ENCODE measurements around the gene ZGLP1. TPM values are rescaled to one million over a fixed set of nuclear protein-coding genes. Genes with fewer than 3 reads are reported as not detected.

Gene ZGLP1
- total RNA-seq, 4 donors from 2014 or later = 0.80 to 3.1 TPM; not detected in 2

DNA sequence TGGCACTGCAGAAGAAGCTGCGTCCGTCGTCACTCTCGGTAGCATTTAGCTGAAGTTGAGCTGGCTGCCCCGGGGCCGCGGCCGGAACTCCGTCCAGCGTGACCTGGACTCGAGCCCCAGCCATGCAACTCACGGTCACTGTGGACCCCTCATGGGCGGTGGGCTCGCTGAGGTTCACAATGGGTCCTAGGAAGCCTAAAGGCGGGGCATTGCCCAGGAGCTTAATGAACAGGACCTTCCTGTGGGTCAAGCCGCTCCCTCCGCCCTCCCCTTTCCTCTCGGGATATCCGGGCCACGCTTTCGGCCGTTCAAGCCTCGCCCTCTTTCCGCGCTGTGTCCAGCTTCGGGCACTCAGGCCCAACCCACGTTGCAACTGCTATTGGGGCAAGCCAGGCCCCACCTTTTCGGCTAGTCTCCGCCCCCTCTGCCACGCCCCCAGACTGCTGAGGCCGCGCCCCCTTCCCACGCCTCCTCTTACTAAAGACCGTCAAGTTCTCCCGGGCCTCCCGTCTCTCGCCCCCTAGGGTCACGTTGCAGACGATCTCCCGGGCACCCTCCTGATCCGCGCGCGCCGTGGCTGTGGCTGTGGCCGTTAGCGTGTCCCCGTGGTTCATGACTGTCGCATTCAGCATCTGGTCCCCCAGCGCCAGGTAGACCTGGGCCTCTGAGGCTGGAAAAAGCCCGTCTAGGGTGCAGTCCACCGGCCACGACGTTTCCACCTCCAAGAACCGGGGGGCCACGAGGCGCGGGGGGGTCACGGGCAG, 25.2 kb upstream of the ZGLP1 start:
- Histone ChIP-seq H3K36me3 (peaks cover 0 to 9% of the 10 kb centered on the region in 2 donors), H3K4me1 (peaks cover 18 to 23% of the 10 kb centered on the region in 2 donors), H3K27me3 (no peaks in the 10 kb centered on the region), H3K27ac (peak overlapping the region; percentile 90 to 98 (median 95)), H3K9me3 (no peaks in the 10 kb centered on the region), H3K4me3 (peak overlapping the region; percentile 69 to 96 (median 88))
- TF ChIP-seq, protein P1, sequence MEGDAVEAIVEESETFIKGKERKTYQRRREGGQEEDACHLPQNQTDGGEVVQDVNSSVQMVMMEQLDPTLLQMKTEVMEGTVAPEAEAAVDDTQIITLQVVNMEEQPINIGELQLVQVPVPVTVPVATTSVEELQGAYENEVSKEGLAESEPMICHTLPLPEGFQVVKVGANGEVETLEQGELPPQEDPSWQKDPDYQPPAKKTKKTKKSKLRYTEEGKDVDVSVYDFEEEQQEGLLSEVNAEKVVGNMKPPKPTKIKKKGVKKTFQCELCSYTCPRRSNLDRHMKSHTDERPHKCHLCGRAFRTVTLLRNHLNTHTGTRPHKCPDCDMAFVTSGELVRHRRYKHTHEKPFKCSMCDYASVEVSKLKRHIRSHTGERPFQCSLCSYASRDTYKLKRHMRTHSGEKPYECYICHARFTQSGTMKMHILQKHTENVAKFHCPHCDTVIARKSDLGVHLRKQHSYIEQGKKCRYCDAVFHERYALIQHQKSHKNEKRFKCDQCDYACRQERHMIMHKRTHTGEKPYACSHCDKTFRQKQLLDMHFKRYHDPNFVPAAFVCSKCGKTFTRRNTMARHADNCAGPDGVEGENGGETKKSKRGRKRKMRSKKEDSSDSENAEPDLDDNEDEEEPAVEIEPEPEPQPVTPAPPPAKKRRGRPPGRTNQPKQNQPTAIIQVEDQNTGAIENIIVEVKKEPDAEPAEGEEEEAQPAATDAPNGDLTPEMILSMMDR (IDR thresholded peaks at IDR 0.05 in 4 of 5, conservative IDR thresholded peaks at IDR 0.05 in 1 of 5) = peak in 1 of 5 experiments; percentile 19
- peak; percentile 65 for TF ChIP-seq POLR2A (IDR thresholded peaks at IDR 0.05)
- ATAC-seq = peak; percentile 83 to 87
- intact Hi-C loops (cut with DNase I; ENCODE audit: low total_unique reads) (loop anchor here (5.0 to 10.0 kb wide), 3 partner anchors 62 to 500 kb away; partner anchors contain the start of genes EIF3G, ICAM1, P2RY11 and PIN1), in situ Hi-C loops (cut with MboI; ENCODE audit: low sequenced_read_pairs in 4 of 4) (no loop called here)
- peak; percentile 93 to 94 for DNase-seq

DNA sequence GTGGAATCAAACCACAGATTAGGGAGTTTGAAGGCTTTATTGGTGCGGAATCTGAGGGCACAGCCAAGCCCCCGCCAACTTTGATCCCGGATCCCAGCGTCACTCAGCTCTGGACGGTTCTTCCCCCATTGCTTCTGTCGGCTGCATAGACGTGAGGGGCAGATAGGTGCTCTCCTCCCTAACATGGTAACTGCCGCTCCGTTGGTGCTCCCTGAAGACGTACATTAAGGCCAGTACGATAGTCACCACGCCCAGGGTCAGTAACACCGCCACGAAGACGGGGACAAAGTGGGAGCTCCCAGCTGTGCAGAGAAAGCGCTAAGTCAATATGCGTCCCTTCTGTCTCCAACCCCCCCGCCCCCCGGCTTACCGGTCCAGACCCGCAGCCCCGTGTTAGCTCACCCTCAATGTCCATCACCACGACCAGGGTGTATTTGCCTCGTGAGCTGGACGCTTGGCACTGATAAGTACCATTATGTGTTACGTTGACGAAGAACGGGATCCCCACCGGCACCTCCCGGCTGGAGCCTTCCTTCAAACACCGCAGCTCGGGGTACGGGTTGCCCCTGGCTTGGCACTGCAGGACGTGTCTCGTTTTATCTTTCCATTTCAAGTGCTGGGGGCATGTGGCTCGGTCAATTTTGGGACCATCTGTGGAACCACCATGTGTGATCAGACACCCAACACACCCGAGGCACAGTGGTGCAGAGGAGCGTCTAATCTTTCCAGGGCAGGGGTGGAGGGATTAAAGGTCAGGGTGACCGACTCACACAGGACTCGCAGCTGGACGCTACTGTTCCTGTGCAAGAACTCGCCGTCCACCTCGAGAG, 24.4 kb upstream of the ZGLP1 start:
- in situ Hi-C loops (cut with MboI; ENCODE audit: low sequenced_read_pairs in 4 of 4) = no loop called here

DNA sequence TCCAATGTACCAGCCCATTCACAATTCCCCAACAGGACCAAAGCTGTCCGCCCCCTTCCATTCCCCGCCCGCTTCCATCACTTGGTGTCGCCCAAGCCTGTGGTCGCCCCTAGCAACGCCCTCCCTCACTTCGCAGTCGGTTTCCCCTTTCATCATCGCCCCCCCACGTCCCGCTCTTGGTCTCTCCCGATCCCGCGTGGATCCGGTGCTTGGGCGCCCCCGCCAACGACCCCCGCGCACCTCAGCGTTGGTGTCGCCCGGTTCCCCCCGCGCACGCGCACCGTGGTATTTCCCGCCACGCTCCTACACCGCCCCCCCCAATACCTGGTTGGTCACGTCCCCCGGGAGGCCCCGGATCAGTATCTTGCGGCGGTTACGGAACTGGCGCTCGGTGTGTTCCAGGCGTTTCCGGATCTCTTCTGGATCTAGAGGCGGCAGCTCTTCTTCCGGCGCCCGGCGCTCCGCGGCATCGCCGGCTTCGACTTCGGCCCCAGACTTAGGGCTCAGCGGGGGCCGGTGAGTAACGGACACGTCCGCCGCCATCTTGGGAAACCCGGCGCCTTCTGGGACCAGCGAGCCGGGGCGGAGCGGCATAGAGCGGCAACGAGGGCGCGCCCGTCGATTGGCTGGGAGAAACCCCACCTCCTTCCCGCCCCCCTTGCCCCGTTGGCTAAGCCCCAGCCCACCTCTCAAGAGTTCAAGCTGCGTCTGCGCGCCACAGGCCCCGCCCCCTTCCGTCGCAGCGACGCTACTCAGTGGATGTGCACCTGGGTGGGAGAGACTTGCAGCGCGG, 23.5 kb upstream of the ZGLP1 start, which contains the start of gene RAVER1:
Gene RAVER1, minus strand, starts transcription at position 565 of the 793 bp plus-strand sequence. Its CDS starts 22 bp downstream, at position 543.
- Histone ChIP-seq H3K27me3 (no peaks in the 10 kb centered on the region), H3K27ac (peak within 1 kb of the TSS; percentile 90 to 98 (median 95)), H3K9me3 (no peaks in the 10 kb centered on the region), H3K4me1 (peaks cover 18 to 23% of the 10 kb centered on the region in 2 donors), H3K4me3 (peak within 1 kb of the TSS; percentile 69 to 96 (median 88)), H3K36me3 (peaks cover 0 to 25% of the 10 kb centered on the region in 2 donors)
- peak; percentile 97 for DNase-seq
- peak; percentile 90 to 91 for ATAC-seq
- in situ Hi-C loops (cut with MboI; ENCODE audit: low sequenced_read_pairs in 4 of 4) = no loop called here
- TF ChIP-seq, protein P1 (IDR thresholded peaks at IDR 0.05 in 4 of 5, conservative IDR thresholded peaks at IDR 0.05 in 1 of 5) = no peak
- peak; percentile 85 to 94 for TF ChIP-seq POLR2A (IDR thresholded peaks at IDR 0.05)
- intact Hi-C loops (cut with DNase I; ENCODE audit: low total_unique reads) = loop anchor here (1.0 to 10.0 kb wide), 6 partner anchors 18 to 498 kb away; partner anchors contain the start of genes EIF3G, ICAM1, MRPL4 and P2RY11

More for the DNA sequence above, 24.4 kb upstream of the ZGLP1 start:
- ATAC-seq (peak in 1 of 2 donors; percentile 4), DNase-seq (no peak)
- H3K9me3 ChIP-seq = no peaks in the 10 kb centered on the region
- no peaks in the 10 kb centered on the region for H3K27me3 ChIP-seq
- peaks cover 0 to 17% of the 10 kb centered on the region in 2 donors for H3K36me3 ChIP-seq
- no peak for TF ChIP-seq POLR2A (IDR thresholded peaks at IDR 0.05)
- intact Hi-C loops (cut with DNase I; ENCODE audit: low total_unique reads) = loop anchor here (1.0 to 10.0 kb wide), 6 partner anchors 19 to 499 kb away; partner anchors contain the start of genes EIF3G, ICAM1, MRPL4 and P2RY11
- peaks cover 18 to 23% of the 10 kb centered on the region in 2 donors for H3K4me1 ChIP-seq
- peak overlapping the region; percentile 90 to 98 (median 95) for H3K27ac ChIP-seq
- H3K4me3 ChIP-seq = peak overlapping the region; percentile 69 to 96 (median 88)

DNA sequence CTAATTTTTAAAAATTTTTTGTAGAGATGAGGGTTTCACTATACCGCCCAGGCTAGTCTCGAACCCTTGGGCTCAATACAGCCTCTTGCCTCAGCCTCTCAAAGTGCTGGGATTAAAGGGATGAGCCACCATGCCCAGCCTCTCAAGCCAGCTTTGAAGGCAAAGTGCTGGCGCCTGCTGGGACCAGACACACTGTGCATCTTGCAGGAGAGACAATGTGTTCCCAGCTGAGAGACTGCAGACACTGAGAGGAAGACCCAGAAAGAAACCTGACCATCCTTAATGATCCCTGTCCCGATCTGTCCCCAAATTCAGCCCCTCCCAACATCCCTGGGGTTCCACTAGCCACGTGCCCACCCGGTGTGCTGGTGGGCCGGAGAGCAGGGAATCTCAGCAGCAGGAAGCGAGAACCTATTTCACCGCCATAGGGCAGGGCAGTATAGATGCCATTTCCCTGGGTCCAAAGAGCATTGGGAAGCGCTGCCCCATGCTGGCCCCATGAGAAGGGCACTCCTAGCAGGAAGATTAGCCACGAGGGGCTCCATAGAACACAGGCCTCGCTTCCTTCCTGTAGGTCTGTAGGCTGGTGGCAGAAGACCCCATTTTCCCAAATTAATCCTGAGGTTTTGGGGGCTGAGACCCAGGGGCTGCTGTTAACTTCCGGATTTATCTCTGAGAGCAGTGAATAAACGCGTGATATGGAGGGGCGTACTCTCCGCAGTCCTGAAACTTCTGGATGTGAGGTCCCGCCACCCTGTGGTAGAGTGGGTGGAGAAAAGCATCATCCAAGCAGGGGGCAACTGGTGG, 22.7 kb upstream of the ZGLP1 start:
- Histone ChIP-seq H3K9me3 (no peaks in the 10 kb centered on the region), H3K4me1 (peaks cover 18 to 23% of the 10 kb centered on the region in 2 donors), H3K27ac (peak overlapping the region; percentile 90 to 98 (median 95)), H3K36me3 (peaks cover 0 to 33% of the 10 kb centered on the region in 2 donors), H3K27me3 (no peaks in the 10 kb centered on the region), H3K4me3 (peak overlapping the region; percentile 69 to 96 (median 88))
- TF ChIP-seq POLR2A (IDR thresholded peaks at IDR 0.05) = no peak
- TF ChIP-seq, protein P1 (IDR thresholded peaks at IDR 0.05 in 4 of 5, conservative IDR thresholded peaks at IDR 0.05 in 1 of 5) = peak in 1 of 5 experiments; percentile 7
- intact Hi-C loops (cut with DNase I; ENCODE audit: low total_unique reads) (loop anchor here (5.0 to 10.0 kb wide), 3 partner anchors 60 to 498 kb away; partner anchors contain the start of genes EIF3G, ICAM1, P2RY11 and PIN1), in situ Hi-C loops (cut with MboI; ENCODE audit: low sequenced_read_pairs in 4 of 4) (no loop called here)
- no peak for ATAC-seq
- DNase-seq = no peak
